ENCODE data around the gene PDXP. TPM values are rescaled to one million over a fixed set of nuclear protein-coding genes. Genes with fewer than 3 reads are reported as not detected.

The PDXP gene
- total and polyA plus RNA-seq, 9 of the 15 experiments (the other 6 are each of a cell fraction or from before 2014, with no cell fraction given) = 7.9 to 54.2 (median 38.8) TPM

DNA sequence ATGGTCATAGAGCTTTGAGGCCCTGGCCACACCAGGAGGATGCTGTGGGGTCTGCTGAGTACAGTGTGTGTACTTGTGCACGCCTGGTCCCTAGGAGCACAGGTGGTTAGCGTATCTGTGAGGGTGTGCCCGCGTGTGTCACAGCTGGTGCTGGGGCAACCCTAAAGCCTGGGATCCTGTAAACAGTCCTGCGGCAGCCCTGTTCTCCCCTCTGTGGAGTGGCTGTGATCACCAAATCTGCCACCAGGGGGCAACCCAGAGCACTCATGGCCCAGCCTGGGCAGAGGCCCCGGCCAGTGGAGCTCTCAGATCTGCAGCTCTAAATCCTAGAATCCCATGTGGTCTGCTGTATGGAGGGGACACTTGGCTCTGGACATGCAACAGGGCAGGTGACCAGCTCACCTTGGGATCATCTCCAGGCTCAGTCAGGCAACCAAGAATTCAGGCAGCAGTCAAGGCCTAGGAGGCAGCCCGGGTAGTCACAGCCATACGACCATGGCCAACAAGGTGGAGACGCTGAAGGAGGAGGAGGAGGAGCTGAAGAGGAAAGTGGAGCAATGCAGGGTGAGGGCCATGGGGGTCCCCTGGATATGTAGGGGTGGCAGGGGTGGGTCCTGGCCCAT, 15.2 kb upstream of the PDXP start (continued):
- TF ChIP-seq CTCF (IDR thresholded peaks at IDR 0.05 in 2 of 3, conservative IDR thresholded peaks at IDR 0.05 in 1 of 3; ENCODE audit: insufficient read depth in 2 of 3, low read depth in 1 of 3, low read length in 3 of 3) (peak; percentile 78 to 85 (median 81)), RB1 (IDR thresholded peaks at IDR 0.05; ENCODE audit: low read depth) (0 out of 2 replicates have a peak, but pooled peaks have one; percentile 20), NFE2 (IDR thresholded peaks at IDR 0.05; ENCODE audit: low read depth) (no peak), MNT (conservative IDR thresholded peaks at IDR 0.05) (no peak), SMC3 (conservative IDR thresholded peaks at IDR 0.05; ENCODE audit: insufficient read depth, low read depth, low read length) (peak; percentile 58), JUND (IDR thresholded peaks at IDR 0.05; ENCODE audit: borderline replicate concordance, low read depth, low read length) (0 out of 2 replicates have a peak, but pooled peaks have one; percentile 23), JUND (tag; IDR thresholded peaks at IDR 0.05; ENCODE audit: borderline replicate concordance, low read depth, low read length) (no peak; the same call in 2 of the 3 replicates), MAZ (CRISPR knock-in tag; conservative IDR thresholded peaks at IDR 0.05 in 1 of 2, IDR thresholded peaks at IDR 0.05 in 1 of 2) (0 out of 4 replicates have a peak, but pooled peaks of 1 of the 2 experiments have one; percentile 26), RAD21 (CRISPR knock-in tag; conservative IDR thresholded peaks at IDR 0.05 in 1 of 2, IDR thresholded peaks at IDR 0.05 in 1 of 2) (peak; percentile 53 to 67), ZNF384 (IDR thresholded peaks at IDR 0.05; ENCODE audit: low read depth, low read length) (0 out of 2 replicates have a peak, but pooled peaks have one; percentile 16), NR2C2 (CRISPR knock-in tag; IDR thresholded peaks at IDR 0.05) (no peak), NR2C2 (tag; IDR thresholded peaks at IDR 0.05) (no peak)
- TF ChIP-seq, protein P1, sequence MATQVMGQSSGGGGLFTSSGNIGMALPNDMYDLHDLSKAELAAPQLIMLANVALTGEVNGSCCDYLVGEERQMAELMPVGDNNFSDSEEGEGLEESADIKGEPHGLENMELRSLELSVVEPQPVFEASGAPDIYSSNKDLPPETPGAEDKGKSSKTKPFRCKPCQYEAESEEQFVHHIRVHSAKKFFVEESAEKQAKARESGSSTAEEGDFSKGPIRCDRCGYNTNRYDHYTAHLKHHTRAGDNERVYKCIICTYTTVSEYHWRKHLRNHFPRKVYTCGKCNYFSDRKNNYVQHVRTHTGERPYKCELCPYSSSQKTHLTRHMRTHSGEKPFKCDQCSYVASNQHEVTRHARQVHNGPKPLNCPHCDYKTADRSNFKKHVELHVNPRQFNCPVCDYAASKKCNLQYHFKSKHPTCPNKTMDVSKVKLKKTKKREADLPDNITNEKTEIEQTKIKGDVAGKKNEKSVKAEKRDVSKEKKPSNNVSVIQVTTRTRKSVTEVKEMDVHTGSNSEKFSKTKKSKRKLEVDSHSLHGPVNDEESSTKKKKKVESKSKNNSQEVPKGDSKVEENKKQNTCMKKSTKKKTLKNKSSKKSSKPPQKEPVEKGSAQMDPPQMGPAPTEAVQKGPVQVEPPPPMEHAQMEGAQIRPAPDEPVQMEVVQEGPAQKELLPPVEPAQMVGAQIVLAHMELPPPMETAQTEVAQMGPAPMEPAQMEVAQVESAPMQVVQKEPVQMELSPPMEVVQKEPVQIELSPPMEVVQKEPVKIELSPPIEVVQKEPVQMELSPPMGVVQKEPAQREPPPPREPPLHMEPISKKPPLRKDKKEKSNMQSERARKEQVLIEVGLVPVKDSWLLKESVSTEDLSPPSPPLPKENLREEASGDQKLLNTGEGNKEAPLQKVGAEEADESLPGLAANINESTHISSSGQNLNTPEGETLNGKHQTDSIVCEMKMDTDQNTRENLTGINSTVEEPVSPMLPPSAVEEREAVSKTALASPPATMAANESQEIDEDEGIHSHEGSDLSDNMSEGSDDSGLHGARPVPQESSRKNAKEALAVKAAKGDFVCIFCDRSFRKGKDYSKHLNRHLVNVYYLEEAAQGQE (IDR thresholded peaks at IDR 0.05; ENCODE audit: borderline replicate concordance) = peak; percentile 58
- TF ChIP-seq, protein P1 (CRISPR knock-in tag; IDR thresholded peaks at IDR 0.05; ENCODE audit: low read depth) = no peak
